ES-I3 (cell line): ENCODE results near the gene DOCK6.

Experiments
- H3K36me3 ChIP-seq: 2 replicates; pipeline ENCODE4 v1.6.1; 2013; ENCODE audit warnings: mild to moderate bottlenecking, low read length, control low read depth, moderate library complexity; ENCODE audit not compliant: insufficient read depth
- H3K4me1 ChIP-seq: 2 replicates; pipeline ENCODE4 v1.6.1; 2013; ENCODE audit warnings: mild to moderate bottlenecking, control low read depth, low read length; ENCODE audit not compliant: insufficient read depth
- H3K9ac ChIP-seq: 2 replicates; pipeline ENCODE4 v1.6.1; 2013; ENCODE audit warnings: low read depth, mild to moderate bottlenecking, low read length, moderate library complexity
- H3K9me3 ChIP-seq: 2 replicates; pipeline ENCODE4 v1.6.1; 2013; ENCODE audit warnings: mild to moderate bottlenecking, low read length, moderate library complexity; ENCODE audit not compliant: control insufficient read depth, insufficient read depth

The DOCK6 gene

GRCh38 chr19:11265785-11266236 lies 3.5 kb upstream of the DOCK6 start:
- Histone ChIP-seq H3K9ac (no peak overlapping the region), H3K36me3 (no peaks in the 10 kb centered on the region), H3K4me1 (peaks cover 3% of the 10 kb centered on the region; the same call in 1 of the 2 replicates), H3K9me3 (no peaks in the 10 kb centered on the region)

- Histone ChIP-seq H3K9ac (no peak overlapping the region), H3K4me1 (peaks cover 3% of the 10 kb centered on the region; the same call in 1 of the 2 replicates), H3K9me3 (no peaks in the 10 kb centered on the region), H3K36me3 (no peaks in the 10 kb centered on the region)
These were observed 3.0 kb upstream of the DOCK6 start for GRCh38 chr19:11265177-11265784.

GRCh38 chr19:11264452-11265176 lies 2.3 kb upstream of the DOCK6 start:
- Histone ChIP-seq H3K9me3 (no peaks in the 10 kb centered on the region), H3K36me3 (no peaks in the 10 kb centered on the region), H3K9ac (no peak overlapping the region), H3K4me1 (peaks cover 3% of the 10 kb centered on the region; the same call in 1 of the 2 replicates)

- H3K9ac ChIP-seq = no peak overlapping the region
- H3K4me1 ChIP-seq = peaks cover 3% of the 10 kb centered on the region; the same call in 1 of the 2 replicates
- H3K9me3 ChIP-seq = no peaks in the 10 kb centered on the region
- H3K36me3 ChIP-seq = no peaks in the 10 kb centered on the region
These were observed 1.4 kb upstream of the DOCK6 start for GRCh38 chr19:11263726-11264125.

- Histone ChIP-seq H3K9me3 (no peaks in the 10 kb centered on the region), H3K9ac (peak overlapping the region; percentile 70), H3K36me3 (no peaks in the 10 kb centered on the region), H3K4me1 (peaks cover 3% of the 10 kb centered on the region; the same call in 1 of the 2 replicates)
These were observed 823 bp downstream of the DOCK6 start for GRCh38 chr19:11261431-11261970.

GRCh38 chr19:11260996-11261395 lies 1.3 kb downstream of the DOCK6 start:
- Histone ChIP-seq H3K9me3 (no peaks in the 10 kb centered on the region), H3K4me1 (peaks cover 3% of the 10 kb centered on the region; the same call in 1 of the 2 replicates), H3K9ac (peak overlapping the region; percentile 70; the same call in 1 of the 2 replicates), H3K36me3 (no peaks in the 10 kb centered on the region)

GRCh38 chr19:11257846-11258380 lies 4.4 kb downstream of the DOCK6 start:
- Histone ChIP-seq H3K9ac (no peak overlapping the region), H3K4me1 (peaks cover 7% of the 10 kb centered on the region; the same call in 1 of the 2 replicates), H3K9me3 (no peaks in the 10 kb centered on the region), H3K36me3 (no peaks in the 10 kb centered on the region)

- peaks cover 2% of the 10 kb centered on the region; the same call in 1 of the 2 replicates for H3K36me3 ChIP-seq
- no peak overlapping the region for H3K9ac ChIP-seq
- no peaks in the 10 kb centered on the region for H3K9me3 ChIP-seq
- peaks cover 7% of the 10 kb centered on the region; the same call in 1 of the 2 replicates for H3K4me1 ChIP-seq
These were observed 6.1 kb downstream of the DOCK6 start for GRCh38 chr19:11256189-11256588.

GRCh38 chr19:11254666-11255065 lies 7.7 kb downstream of the DOCK6 start:
- H3K9me3 ChIP-seq = no peaks in the 10 kb centered on the region
- peaks cover 7% of the 10 kb centered on the region; the same call in 1 of the 2 replicates for H3K4me1 ChIP-seq
- H3K9ac ChIP-seq = no peak overlapping the region
- peaks cover 3% of the 10 kb centered on the region; the same call in 1 of the 2 replicates for H3K36me3 ChIP-seq

- peaks cover 7% of the 10 kb centered on the region; the same call in 1 of the 2 replicates for H3K4me1 ChIP-seq
- no peaks in the 10 kb centered on the region for H3K9me3 ChIP-seq
- peaks cover 3% of the 10 kb centered on the region; the same call in 1 of the 2 replicates for H3K36me3 ChIP-seq
- no peak overlapping the region for H3K9ac ChIP-seq
These were observed 9.5 kb downstream of the DOCK6 start for GRCh38 chr19:11252665-11253355.

- H3K9me3 ChIP-seq = no peaks in the 10 kb centered on the region
- no peak overlapping the region for H3K9ac ChIP-seq
- peaks cover 3% of the 10 kb centered on the region for H3K36me3 ChIP-seq
- H3K4me1 ChIP-seq = peaks cover 7% of the 10 kb centered on the region; the same call in 1 of the 2 replicates
These were observed 10.5 kb downstream of the DOCK6 start for GRCh38 chr19:11251650-11252314.

- Histone ChIP-seq H3K36me3 (peaks cover 3% of the 10 kb centered on the region), H3K4me1 (peaks cover 7% of the 10 kb centered on the region; the same call in 1 of the 2 replicates), H3K9ac (no peak overlapping the region), H3K9me3 (no peaks in the 10 kb centered on the region)
These were observed 11.1 kb downstream of the DOCK6 start for GRCh38 chr19:11251217-11251616.

- no peak overlapping the region for H3K9ac ChIP-seq
- no peaks in the 10 kb centered on the region for H3K9me3 ChIP-seq
- H3K4me1 ChIP-seq = peaks cover 7% of the 10 kb centered on the region; the same call in 1 of the 2 replicates
- H3K36me3 ChIP-seq = peaks cover 3% of the 10 kb centered on the region
These were observed 13.5 kb downstream of the DOCK6 start for GRCh38 chr19:11248852-11249251.
